Sigmoid colon (tissue), 7 donors: ENCODE results near the gene GTSE1. TPM values are rescaled to one million over a fixed set of nuclear protein-coding genes. Genes with fewer than 3 reads are reported as not detected.

ENCODE experiments used
- DNase-seq: peaks from one replicate; pipeline ENCODE4 v3.0.0-alpha.2; 2019
- H3K27ac ChIP-seq, 4 donors: fragments of 200-600 bp; sonication (generic); one replicate each; pipeline ENCODE4 v1.5.1; 2016 to 2019; ENCODE audit warnings: mild to moderate bottlenecking in 1 of 4
- H3K27me3 ChIP-seq, 3 donors: fragments of 200-600 bp; sonication (generic); one replicate each; pipeline ENCODE4 v1.5.1; 2019; ENCODE audit warnings: mild to moderate bottlenecking in 1 of 3
- H3K36me3 ChIP-seq, 4 donors: fragments of 200-600 bp; sonication (generic); one replicate each; pipeline ENCODE4 v1.5.1; 2016 to 2019
- H3K4me1 ChIP-seq, 4 donors: fragments of 200-600 bp; sonication (generic); one replicate each; pipeline ENCODE4 v1.5.1; 2017 to 2019
- H3K4me3 ChIP-seq, 4 donors: fragments of 200-600 bp; sonication (generic); one replicate each; pipeline ENCODE4 v1.5.1; 2017 to 2019; ENCODE audit warnings: mild to moderate bottlenecking in 2 of 4, moderate library complexity in 1 of 4
- H3K9me3 ChIP-seq, 4 donors: fragments of 200-600 bp in 3 of 4; sonication (generic) in 3 of 4; one replicate each; pipeline versions ENCODE4 v1.5.1 to v1.6.1; 2013 to 2019
- CTCF ChIP-seq, 4 experiments: fragments of 450-650 bp in 3 of 4; fragments of 200-600 bp in 1 of 4; IDR thresholded peaks; one replicate each; pipeline ENCODE4 v1.5.1; 2016 to 2019; ENCODE audit warnings: antibody characterized with exemption in 4 of 4, mild to moderate bottlenecking in 3 of 4, moderate library complexity in 2 of 4
- EP300 ChIP-seq, 4 donors: sonication (generic); formaldehyde crosslinking; IDR thresholded peaks; one replicate each; pipeline ENCODE4 v1.6.1; 2017; ENCODE audit warnings: antibody characterized with exemption in 4 of 4
- POLR2A ChIP-seq, 2 donors: fragments of 450-650 bp; IDR thresholded peaks; one replicate each; pipeline ENCODE4 v1.6.1; 2016; ENCODE audit warnings: antibody characterized with exemption in 2 of 2, mild to moderate bottlenecking in 2 of 2, moderate library complexity in 2 of 2
- POLR2AphosphoS5 ChIP-seq, 4 donors: sonication (generic); formaldehyde crosslinking; IDR thresholded peaks; one replicate each; pipeline ENCODE4 v1.6.1; 2017; ENCODE audit warnings: antibody characterized with exemption in 4 of 4
- WGBS, 2 donors: extraction: QIAGEN DNeasy Blood & Tissue Kit; methylation state at CpG; one replicate each; pipeline ENCODE4 v1.1.7; 2013; 5-methylcytosine and 5-hydroxymethylcytosine counted together
- intact Hi-C: fragments of 100-400 bp; cut with DNase I; formaldehyde crosslinking; loops from one replicate; pipeline ENCODE4 v1.15.1; 2023
- polyA plus RNA-seq, 3 donors: library from polyadenylated mRNA; stranded (reverse); fragments of 200-250 nt; gene quantifications; one replicate each; pipeline ENCODE4 v1.2.3, GENCODE V29; 2013
- total RNA-seq, 4 donors: library from RNA; depleted of rRNA; stranded (reverse); fragments of >200 nt; gene quantifications; one replicate each; pipeline ENCODE4 v1.1.0, GENCODE V29; 2016
- donor health status: healthy with polysubstance abuse.
- donor health status: Bipolar disorder and iron deficiency.
- donor health status: healthy.

GTSE1 gene
- total and polyA plus RNA-seq, 7 donors, result 0.27 to 14.3 (median 0.99) TPM; not detected in 1

- intact Hi-C loops, result no loop called here
- no peaks in the 10 kb centered on the region for H3K36me3 ChIP-seq
- no peaks in the 10 kb centered on the region for H3K27me3 ChIP-seq
- no peak for DNase-seq
- H3K9me3 ChIP-seq, result no peaks in the 10 kb centered on the region
- H3K4me1 ChIP-seq, result no peaks in the 10 kb centered on the region
- 97% methylated on average over 20 of the region's 20 CpGs for WGBS, 2 donors
- no peak overlapping the region for H3K27ac ChIP-seq
- no peak overlapping the region for H3K4me3 ChIP-seq
- no peak for TF ChIP-seq POLR2A (IDR thresholded peaks at IDR 0.05)
- TF ChIP-seq CTCF (IDR thresholded peaks at IDR 0.05), result no peak
- TF ChIP-seq POLR2AphosphoS5 (IDR thresholded peaks at IDR 0.05), result no peak
- no peak for TF ChIP-seq EP300 (IDR thresholded peaks at IDR 0.05)
These were observed 24.2 kb downstream of the GTSE1 start for GRCh38 chr22:46320716-46321386.

- Histone ChIP-seq H3K27me3 (no peaks in the 10 kb centered on the region), H3K9me3 (no peaks in the 10 kb centered on the region), H3K36me3 (no peaks in the 10 kb centered on the region), H3K4me1 (no peaks in the 10 kb centered on the region), H3K27ac (no peak overlapping the region), H3K4me3 (no peak overlapping the region)
- intact Hi-C loops, result no loop called here
- no peak for DNase-seq
- 96 to 97% methylated on average over 15 of the region's 15 CpGs for WGBS, 2 donors
- TF ChIP-seq EP300 (IDR thresholded peaks at IDR 0.05), result no peak
- no peak for TF ChIP-seq POLR2AphosphoS5 (IDR thresholded peaks at IDR 0.05)
- no peak for TF ChIP-seq POLR2A (IDR thresholded peaks at IDR 0.05)
These were observed 26.0 kb downstream of the GTSE1 start for GRCh38 chr22:46322711-46323110.

DNA sequence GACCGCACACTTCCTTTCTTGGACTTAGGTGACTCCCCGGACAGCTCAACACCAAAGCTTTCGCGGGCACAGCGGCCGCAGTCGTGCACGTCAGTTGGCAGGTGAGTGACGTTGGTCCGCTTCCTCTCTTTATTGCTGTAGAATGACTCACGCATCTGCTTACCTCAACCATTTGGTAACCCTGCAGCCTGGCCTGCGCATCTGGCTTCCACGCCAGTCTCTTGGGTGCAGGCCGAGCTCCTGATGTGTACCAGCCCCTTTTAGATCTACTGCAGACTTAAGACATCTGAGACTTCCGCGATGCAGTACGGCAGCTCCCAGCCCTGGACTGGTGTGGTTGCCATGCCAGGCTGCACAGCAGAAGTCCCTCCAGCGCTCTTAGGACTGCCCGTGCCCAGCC lies 26.5 kb downstream of the GTSE1 start:
- H3K36me3 ChIP-seq, result no peaks in the 10 kb centered on the region
- intact Hi-C loops, result no loop called here
- no peak overlapping the region for H3K27ac ChIP-seq
- WGBS, 2 donors, result 93 to 95% methylated on average over 19 of the region's 19 CpGs
- no peak overlapping the region for H3K4me3 ChIP-seq
- DNase-seq, result no peak
- no peak for TF ChIP-seq EP300 (IDR thresholded peaks at IDR 0.05)
- no peak for TF ChIP-seq CTCF (IDR thresholded peaks at IDR 0.05)
- TF ChIP-seq POLR2A (IDR thresholded peaks at IDR 0.05), result no peak
- TF ChIP-seq POLR2AphosphoS5 (IDR thresholded peaks at IDR 0.05), result no peak
- H3K9me3 ChIP-seq, result no peaks in the 10 kb centered on the region
- H3K27me3 ChIP-seq, result no peaks in the 10 kb centered on the region
- no peaks in the 10 kb centered on the region for H3K4me1 ChIP-seq

GRCh38 chr22:46326066-46326680 lies 29.5 kb downstream of the GTSE1 start:
- WGBS, 2 donors, result 92 to 93% methylated on average over 23 of the region's 23 CpGs
- Histone ChIP-seq H3K4me3 (no peak overlapping the region), H3K27ac (no peak overlapping the region), H3K9me3 (no peaks in the 10 kb centered on the region), H3K36me3 (no peaks in the 10 kb centered on the region), H3K4me1 (no peaks in the 10 kb centered on the region), H3K27me3 (no peaks in the 10 kb centered on the region)
- intact Hi-C loops, result no loop called here
- DNase-seq, result no peak
- TF ChIP-seq POLR2A (IDR thresholded peaks at IDR 0.05), result no peak
- TF ChIP-seq EP300 (IDR thresholded peaks at IDR 0.05), result no peak
- TF ChIP-seq CTCF (IDR thresholded peaks at IDR 0.05), result no peak
- no peak for TF ChIP-seq POLR2AphosphoS5 (IDR thresholded peaks at IDR 0.05)

DNA sequence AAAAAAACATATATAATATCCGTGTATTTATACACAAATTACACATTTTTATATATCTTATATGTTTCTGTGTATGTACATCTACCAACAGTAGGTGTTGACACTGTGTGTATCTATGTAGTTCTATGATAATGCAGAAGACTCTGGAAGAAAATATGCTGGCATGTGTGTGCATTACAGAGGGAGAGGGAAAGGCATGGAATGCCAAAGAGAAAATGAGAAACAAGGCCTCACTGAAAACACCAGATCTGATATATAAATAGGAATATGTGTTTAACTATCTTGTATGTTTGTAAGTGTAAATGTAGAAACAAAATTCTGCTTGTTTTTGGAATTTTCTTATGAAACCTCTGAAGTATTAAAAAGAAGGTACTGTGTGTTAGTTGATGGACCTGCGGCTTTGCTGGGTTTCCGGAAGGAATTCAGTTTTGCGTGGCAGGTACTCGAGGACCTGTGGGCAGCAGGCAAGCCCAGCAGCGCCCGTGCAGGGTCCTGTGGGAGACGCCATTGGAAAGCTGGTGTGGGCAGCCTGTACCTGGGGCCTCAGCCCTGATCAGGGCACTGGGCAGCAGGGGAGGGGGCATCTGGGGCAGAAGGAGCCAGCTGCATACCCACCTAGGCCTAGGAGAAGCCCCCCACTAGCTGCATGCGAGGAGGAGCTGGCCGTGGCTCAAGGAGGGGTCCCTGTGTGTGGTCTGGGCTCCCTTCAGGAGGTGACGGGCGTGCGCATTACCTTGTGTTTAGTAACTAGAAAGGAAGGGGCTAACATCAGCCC lies 31.2 kb downstream of the GTSE1 start:
- intact Hi-C loops, result no loop called here
- TF ChIP-seq POLR2A (IDR thresholded peaks at IDR 0.05) (no peak), EP300 (IDR thresholded peaks at IDR 0.05) (no peak), CTCF (IDR thresholded peaks at IDR 0.05) (no peak), POLR2AphosphoS5 (IDR thresholded peaks at IDR 0.05) (no peak)
- no peak for DNase-seq
- Histone ChIP-seq H3K27me3 (no peaks in the 10 kb centered on the region), H3K4me1 (no peaks in the 10 kb centered on the region), H3K9me3 (no peaks in the 10 kb centered on the region), H3K4me3 (no peak overlapping the region), H3K27ac (no peak overlapping the region), H3K36me3 (no peaks in the 10 kb centered on the region)
- 96 to 97% methylated on average over 13 of the region's 13 CpGs for WGBS, 2 donors
